Nucleus accumbens (tissue), 56 donors: ENCODE data around the gene CPA4.
A peak's percentile ranks its signal among the peaks of the same experiment; 100 is the strongest.

Source experiments
- DNase-seq, 56 donors: peaks; one replicate each; lab custom pipeline; 2025; lab: John Stamatoyannopoulos, UW

The CPA4 gene

GRCh38 chr7:130274296-130274695 is 18.7 kb upstream of the CPA4 start:
- no peak for DNase-seq

- DNase-seq: peak in 1 of 56 donors; percentile 3
Observed at GRCh38 chr7:130274983-130275591, 17.9 kb upstream of the CPA4 start.

GRCh38 chr7:130275826-130276297 is 17.1 kb upstream of the CPA4 start:
- DNase-seq: no peak

GRCh38 chr7:130276796-130277762 is 15.9 kb upstream of the CPA4 start:
- DNase-seq: peak in 6 of 56 donors; percentile 5 to 32 (median 10)

GRCh38 chr7:130277763-130278643 is 15.0 kb upstream of the CPA4 start:
- peak in 44 of 56 donors; percentile 6 to 76 (median 46) for DNase-seq

GRCh38 chr7:130278860-130279259 is 14.1 kb upstream of the CPA4 start:
- no peak for DNase-seq

GRCh38 chr7:130279286-130279685 is 13.7 kb upstream of the CPA4 start:
- DNase-seq: no peak

GRCh38 chr7:130279906-130280305 is 13.1 kb upstream of the CPA4 start:
- no peak for DNase-seq

GRCh38 chr7:130281260-130281659 is 11.7 kb upstream of the CPA4 start:
- no peak for DNase-seq

GRCh38 chr7:130286881-130287280 is 6.1 kb upstream of the CPA4 start:
- DNase-seq: no peak

GRCh38 chr7:130288168-130288567 is 4.8 kb upstream of the CPA4 start:
- no peak for DNase-seq

GRCh38 chr7:130288829-130289228 is 4.1 kb upstream of the CPA4 start:
- DNase-seq: no peak

- DNase-seq: no peak
Observed at GRCh38 chr7:130289478-130289877, 3.5 kb upstream of the CPA4 start.

GRCh38 chr7:130290745-130291144 is 2.2 kb upstream of the CPA4 start:
- no peak for DNase-seq

GRCh38 chr7:130293521-130293920 is 560 bp downstream of the CPA4 start:
- no peak for DNase-seq

- no peak for DNase-seq
Observed at GRCh38 chr7:130294314-130294713, 1.4 kb downstream of the CPA4 start.

GRCh38 chr7:130296221-130296951 is 3.4 kb downstream of the CPA4 start:
- no peak for DNase-seq

GRCh38 chr7:130297628-130298543 is 4.9 kb downstream of the CPA4 start:
- no peak for DNase-seq
